22Rv1 (cell line): ENCODE results near the gene SORBS1.

ENCODE experiments used
- ZFX ChIP-seq: fragments of 450-650 bp; IDR thresholded peaks from 2 replicates; pipeline ENCODE4 v1.6.1; 2017; ENCODE audit warnings: antibody characterized with exemption, borderline replicate concordance
- TF ChIP-seq, protein P1 (sequence below): fragments of 450-650 bp; IDR thresholded peaks from 2 replicates; pipeline ENCODE4 v1.5.1; 2017; ENCODE audit warnings: mild to moderate bottlenecking

DNA sequence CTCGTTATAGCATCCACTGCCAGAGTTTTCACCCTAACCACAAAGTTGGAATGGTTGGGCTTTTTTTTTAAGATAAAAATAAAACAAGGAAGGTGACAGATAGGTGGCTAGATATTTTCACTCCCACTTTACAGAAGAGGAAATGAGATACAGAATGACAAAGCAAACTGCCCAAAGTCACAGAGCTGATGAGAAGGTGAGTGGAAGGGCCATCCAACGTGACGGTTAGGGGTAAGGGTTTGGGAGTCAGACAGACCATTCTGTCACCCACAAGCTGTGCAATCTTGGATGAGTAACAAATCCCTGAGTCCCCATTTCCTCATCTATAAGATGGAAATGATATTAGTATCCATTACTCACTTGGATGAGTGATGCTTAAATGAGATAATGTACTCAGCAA is 163.4 kb downstream of the SORBS1 start:
- TF ChIP-seq, protein P1, sequence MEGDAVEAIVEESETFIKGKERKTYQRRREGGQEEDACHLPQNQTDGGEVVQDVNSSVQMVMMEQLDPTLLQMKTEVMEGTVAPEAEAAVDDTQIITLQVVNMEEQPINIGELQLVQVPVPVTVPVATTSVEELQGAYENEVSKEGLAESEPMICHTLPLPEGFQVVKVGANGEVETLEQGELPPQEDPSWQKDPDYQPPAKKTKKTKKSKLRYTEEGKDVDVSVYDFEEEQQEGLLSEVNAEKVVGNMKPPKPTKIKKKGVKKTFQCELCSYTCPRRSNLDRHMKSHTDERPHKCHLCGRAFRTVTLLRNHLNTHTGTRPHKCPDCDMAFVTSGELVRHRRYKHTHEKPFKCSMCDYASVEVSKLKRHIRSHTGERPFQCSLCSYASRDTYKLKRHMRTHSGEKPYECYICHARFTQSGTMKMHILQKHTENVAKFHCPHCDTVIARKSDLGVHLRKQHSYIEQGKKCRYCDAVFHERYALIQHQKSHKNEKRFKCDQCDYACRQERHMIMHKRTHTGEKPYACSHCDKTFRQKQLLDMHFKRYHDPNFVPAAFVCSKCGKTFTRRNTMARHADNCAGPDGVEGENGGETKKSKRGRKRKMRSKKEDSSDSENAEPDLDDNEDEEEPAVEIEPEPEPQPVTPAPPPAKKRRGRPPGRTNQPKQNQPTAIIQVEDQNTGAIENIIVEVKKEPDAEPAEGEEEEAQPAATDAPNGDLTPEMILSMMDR, result no peak
- TF ChIP-seq ZFX, result no peak
